Measurements from ENCODE around the gene CLSTN1. TPM values are rescaled to one million over a fixed set of nuclear protein-coding genes. Genes with fewer than 3 reads are reported as not detected.

CLSTN1 gene
- total and polyA plus RNA-seq, 2 of the 8 experiments (the other 6 are each of a cell fraction or from before 2014, with no cell fraction given), result 34.2 to 97.4 TPM

DNA sequence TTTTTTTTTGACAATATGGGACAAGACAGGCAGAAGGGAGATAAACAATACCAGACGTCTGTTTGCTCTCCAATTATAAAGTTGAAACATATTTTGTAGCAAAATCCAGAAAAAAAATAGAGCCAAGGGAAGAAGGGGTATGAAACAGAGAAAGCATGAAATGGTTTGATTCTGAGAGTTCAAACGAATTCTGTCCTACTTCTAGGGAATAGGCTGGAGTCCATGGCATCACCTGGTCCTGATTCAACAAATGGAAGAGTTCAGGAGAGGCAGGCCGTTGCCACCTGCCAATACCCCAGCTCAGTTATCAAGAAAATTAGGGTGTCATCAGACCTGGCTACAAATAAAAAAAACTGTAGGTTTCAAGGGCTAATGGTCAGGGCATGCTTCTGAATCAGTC is 71.8 kb downstream of the CLSTN1 start (continued):
- TF ChIP-seq CHD2 (IDR thresholded peaks at IDR 0.05; ENCODE audit: low read length) (no peak), JUND (IDR thresholded peaks at IDR 0.05; ENCODE audit: low read length) (no peak), KDM1A (IDR thresholded peaks at IDR 0.05; ENCODE audit: borderline replicate concordance, low read length) (no peak), PHF8 (conservative IDR thresholded peaks at IDR 0.05; ENCODE audit: low read depth, low read length) (no peak), FOSL1 (IDR thresholded peaks at IDR 0.05; ENCODE audit: insufficient read depth, low read depth, low read length) (no peak)
- TF ChIP-seq, protein P1, sequence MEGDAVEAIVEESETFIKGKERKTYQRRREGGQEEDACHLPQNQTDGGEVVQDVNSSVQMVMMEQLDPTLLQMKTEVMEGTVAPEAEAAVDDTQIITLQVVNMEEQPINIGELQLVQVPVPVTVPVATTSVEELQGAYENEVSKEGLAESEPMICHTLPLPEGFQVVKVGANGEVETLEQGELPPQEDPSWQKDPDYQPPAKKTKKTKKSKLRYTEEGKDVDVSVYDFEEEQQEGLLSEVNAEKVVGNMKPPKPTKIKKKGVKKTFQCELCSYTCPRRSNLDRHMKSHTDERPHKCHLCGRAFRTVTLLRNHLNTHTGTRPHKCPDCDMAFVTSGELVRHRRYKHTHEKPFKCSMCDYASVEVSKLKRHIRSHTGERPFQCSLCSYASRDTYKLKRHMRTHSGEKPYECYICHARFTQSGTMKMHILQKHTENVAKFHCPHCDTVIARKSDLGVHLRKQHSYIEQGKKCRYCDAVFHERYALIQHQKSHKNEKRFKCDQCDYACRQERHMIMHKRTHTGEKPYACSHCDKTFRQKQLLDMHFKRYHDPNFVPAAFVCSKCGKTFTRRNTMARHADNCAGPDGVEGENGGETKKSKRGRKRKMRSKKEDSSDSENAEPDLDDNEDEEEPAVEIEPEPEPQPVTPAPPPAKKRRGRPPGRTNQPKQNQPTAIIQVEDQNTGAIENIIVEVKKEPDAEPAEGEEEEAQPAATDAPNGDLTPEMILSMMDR (IDR thresholded peaks at IDR 0.05; ENCODE audit: control extremely low read depth in 1 of 3, insufficient read depth in 1 of 3, low read depth in 1 of 3, low read length in 3 of 3), result no peak

Measured in H1 (cell line).